H9 (cell line): Measurements from ENCODE around the gene BEX1. TPM values are rescaled to one million over a fixed set of nuclear protein-coding genes. Genes with fewer than 3 reads are reported as not detected.
A peak's percentile ranks its signal among the peaks of the same experiment; 100 is the strongest.
"Not testable (repeated sequence)": the region's sequence is repeated elsewhere in the genome, so short reads cannot be mapped to it uniquely, and the experiment has no call there.

Experiments
- DNase-seq: peaks from one replicate; pipeline ENCODE4 v3.0.0-alpha.2; 2017
- H2AFZ ChIP-seq: one replicate; pipeline ENCODE4 v1.6.1; 2013; ENCODE audit warnings: mild to moderate bottlenecking, low read length, control low read depth, moderate library complexity
- H2AK5ac ChIP-seq: 2 replicates; pipeline ENCODE4 v1.6.1; 2013; ENCODE audit warnings: low read length, control low read depth, mixed read lengths; ENCODE audit not compliant: insufficient read length
- H2BK120ac ChIP-seq: one replicate; pipeline ENCODE4 v1.6.1; 2013; ENCODE audit warnings: low read depth, mild to moderate bottlenecking, low read length, control low read depth, inconsistent platforms; ENCODE audit not compliant: poor library complexity, severe bottlenecking
- H2BK12ac ChIP-seq: 2 replicates; pipeline ENCODE4 v1.6.1; 2013; ENCODE audit warnings: low read length, control low read depth, mixed read lengths, low read depth; ENCODE audit not compliant: insufficient read length
- H2BK15ac ChIP-seq: 2 replicates; pipeline ENCODE4 v1.6.1; 2013; ENCODE audit warnings: low read depth, low read length, control low read depth
- H2BK20ac ChIP-seq: one replicate; pipeline ENCODE4 v1.6.1; 2013; ENCODE audit warnings: low read depth, mild to moderate bottlenecking, low read length, control low read depth, inconsistent platforms; ENCODE audit not compliant: poor library complexity, severe bottlenecking
- H2BK5ac ChIP-seq: 2 replicates; pipeline ENCODE4 v1.6.1; 2013; ENCODE audit warnings: low read length, control low read depth, mixed read lengths; ENCODE audit not compliant: insufficient read length
- H3K14ac ChIP-seq: 2 replicates; pipeline ENCODE4 v1.6.1; 2013; ENCODE audit warnings: low read length, control low read depth; ENCODE audit not compliant: insufficient read depth
- H3K18ac ChIP-seq: 2 replicates; pipeline ENCODE4 v1.6.1; 2013; ENCODE audit warnings: low read depth, mild to moderate bottlenecking, mixed read lengths, low read length, control low read depth; ENCODE audit not compliant: insufficient read length
- H3K23ac ChIP-seq: 2 replicates; pipeline ENCODE4 v1.6.1; 2013; ENCODE audit warnings: low read length, control low read depth, mixed read lengths, low read depth; ENCODE audit not compliant: insufficient read length
- H3K23me2 ChIP-seq: 2 replicates; pipeline ENCODE4 v1.6.1; 2013; ENCODE audit warnings: low read depth, mild to moderate bottlenecking, mixed read lengths, low read length, control low read depth; ENCODE audit not compliant: insufficient read length, poor library complexity, severe bottlenecking
- H3K27ac ChIP-seq: 2 replicates; pipeline ENCODE4 v1.5.1; 2013; ENCODE audit warnings: low read length, control low read depth, mixed read lengths, low read depth; ENCODE audit not compliant: insufficient read length
- H3K27me3 ChIP-seq: 2 replicates; pipeline ENCODE4 v1.6.1; 2013; ENCODE audit warnings: low read length, control low read depth, inconsistent platforms; ENCODE audit not compliant: insufficient read depth
- H3K4ac ChIP-seq: 2 replicates; pipeline ENCODE4 v1.6.1; 2013; ENCODE audit warnings: low read depth, mild to moderate bottlenecking, control low read depth, inconsistent platforms, low read length, moderate library complexity
- H3K4me1 ChIP-seq: 2 replicates; pipeline ENCODE4 v1.6.1; 2013; ENCODE audit warnings: low read length, control low read depth, inconsistent platforms; ENCODE audit not compliant: insufficient read depth
- H3K4me2 ChIP-seq: 2 replicates; pipeline ENCODE4 v1.6.1; 2013; ENCODE audit warnings: low read length, control low read depth, mixed read lengths; ENCODE audit not compliant: insufficient read length, insufficient read depth
- H3K56ac ChIP-seq: 2 replicates; pipeline ENCODE4 v1.6.1; 2013; ENCODE audit warnings: low read depth, mild to moderate bottlenecking, mixed read lengths, low read length, control low read depth; ENCODE audit not compliant: insufficient read length
- H3K79me1 ChIP-seq: 2 replicates; pipeline ENCODE4 v1.6.1; 2013; ENCODE audit warnings: low read depth, mild to moderate bottlenecking, moderate library complexity, low read length, control low read depth, inconsistent platforms; ENCODE audit not compliant: insufficient read depth, poor library complexity, severe bottlenecking
- H3K79me2 ChIP-seq: 2 replicates; pipeline ENCODE4 v1.6.1; 2013; ENCODE audit warnings: low read length, control low read depth, inconsistent platforms; ENCODE audit not compliant: insufficient read depth
- H3K9ac ChIP-seq: 2 replicates; pipeline ENCODE4 v1.6.1; 2013; ENCODE audit warnings: low read length, control low read depth, mixed read lengths; ENCODE audit not compliant: insufficient read length; ENCODE audit errors: extremely low read depth
- H3K9me3 ChIP-seq: one replicate; pipeline ENCODE4 v1.6.1; 2013; ENCODE audit warnings: low read depth, low read length, inconsistent platforms; ENCODE audit not compliant: control insufficient read depth
- H3T11ph ChIP-seq: one replicate; pipeline ENCODE4 v1.6.1; 2013; ENCODE audit warnings: mild to moderate bottlenecking, low read length, control low read depth, inconsistent platforms
- H4K20me1 ChIP-seq: one replicate; pipeline ENCODE4 v1.6.1; 2013; ENCODE audit not compliant: control insufficient read depth, insufficient read length, insufficient read depth
- H4K5ac ChIP-seq: 2 replicates; pipeline ENCODE4 v1.6.1; 2013; ENCODE audit warnings: low read depth, mild to moderate bottlenecking, mixed read lengths, low read length, control low read depth; ENCODE audit not compliant: insufficient read length
- H4K8ac ChIP-seq: replicated peaks from 2 replicates; pipeline ENCODE4 v1.6.1; 2013; ENCODE audit warnings: low read length, control low read depth, mixed read lengths, low read depth; ENCODE audit not compliant: insufficient read length
- H4K91ac ChIP-seq: 2 replicates; pipeline ENCODE4 v1.6.1; 2013; ENCODE audit warnings: low read depth, mild to moderate bottlenecking, moderate library complexity, mixed read lengths, low read length, control low read depth; ENCODE audit not compliant: insufficient read length
- H3K27ac Mint-ChIP-seq, 3 experiments: 2 replicates in 2 of 3; 3 replicates in 1 of 3; pipeline ENCODE4 v1.8.0; 2020 to 2021; ENCODE audit warnings: mixed read lengths in 3 of 3, mild to moderate bottlenecking in 1 of 3, moderate library complexity in 1 of 3
- H3K27me3 Mint-ChIP-seq: 2 replicates; pipeline ENCODE4 v1.8.0; 2021; ENCODE audit warnings: low read depth, mild to moderate bottlenecking, moderate library complexity, mixed read lengths
- H3K36me3 Mint-ChIP-seq, 3 experiments: 2 replicates in 2 of 3; 3 replicates in 1 of 3; pipeline ENCODE4 v1.8.0; 2020 to 2021; ENCODE audit warnings: low read depth in 3 of 3, mixed read lengths in 3 of 3; ENCODE audit not compliant: insufficient read depth in 1 of 3
- H3K4me1 Mint-ChIP-seq, 2 experiments: 2 replicates each; pipeline ENCODE4 v1.8.0; 2020; ENCODE audit warnings: mixed read lengths in 2 of 2
- H3K4me3 Mint-ChIP-seq, 2 experiments: 2 replicates in 1 of 2; 3 replicates in 1 of 2; pipeline ENCODE4 v1.8.0; 2020 to 2021; ENCODE audit warnings: mild to moderate bottlenecking in 2 of 2, mixed read lengths in 2 of 2, moderate library complexity in 1 of 2
- H3K9me3 Mint-ChIP-seq, 2 experiments: 2 replicates in 1 of 2; 3 replicates in 1 of 2; pipeline ENCODE4 v1.8.0; 2020; ENCODE audit warnings: mild to moderate bottlenecking in 2 of 2, mixed read lengths in 2 of 2, moderate library complexity in 1 of 2
- CTCF ChIP-seq: fragments of 200-600 bp; sonication (generic); conservative IDR thresholded peaks from 3 replicates; pipeline ENCODE4 v1.8.0; 2021; ENCODE audit warnings: antibody characterized with exemption, mild to moderate bottlenecking
- whole genome bisulfite sequencing: extraction: QIAGEN DNeasy Blood & Tissue Kit; methylation state at CpG from one replicate; pipeline ENCODE4 v1.1.7; 2013; ENCODE audit warnings: missing lambda C conversion rate, low lambda C conversion rate, mixed read lengths; ENCODE audit not compliant: insufficient read length; ENCODE audit errors: extremely low coverage; 5-methylcytosine and 5-hydroxymethylcytosine counted together
- total RNA-seq: library from RNA; stranded (reverse); gene quantifications from 2 replicates; pipeline ENCODE4 v1.2.1, GENCODE V29; 2021

Gene BEX1
- total RNA-seq, 1 experiment from 2014 or later = 51.7 TPM

- H3K4me3 Mint-ChIP-seq = peak overlapping the region in 1 of 2 experiments; percentile 72; a peak in 3 of 5 replicates
- Histone ChIP-seq H3K4me1 (no peaks in the 10 kb centered on the region), H4K5ac (no peak overlapping the region), H2BK120ac (no peak overlapping the region), H3K9ac (no peak overlapping the region), H3K4ac (no peak overlapping the region), H2BK5ac (no peak overlapping the region), H2BK12ac (no peak overlapping the region), H3K4me2 (no peak overlapping the region), H3K23me2 (no peaks in the 10 kb centered on the region), H3K27ac (no peak overlapping the region), H3K56ac (no peak overlapping the region), H2BK15ac (no peak overlapping the region), H3K79me2 (no peaks in the 10 kb centered on the region), H4K8ac (no peak overlapping the region), H3K9me3 (no peaks in the 10 kb centered on the region), H3K23ac (no peak overlapping the region), H3K27me3 (no peaks in the 10 kb centered on the region), H3K14ac (no peak overlapping the region), H2AFZ (no peak overlapping the region), H2AK5ac (no peak overlapping the region), H2BK20ac (no peak overlapping the region), H4K91ac (no peak overlapping the region), H3T11ph (no peak overlapping the region), H3K18ac (no peak overlapping the region), H3K79me1 (no peaks in the 10 kb centered on the region), H4K20me1 (no peaks in the 10 kb centered on the region)
- no peak for TF ChIP-seq CTCF
- no peaks in the 10 kb centered on the region for H3K27me3 Mint-ChIP-seq
- peaks cover 6 to 9% of the 10 kb centered on the region in 2 experiments for H3K4me1 Mint-ChIP-seq
- peaks cover 76 to 77% of the 10 kb centered on the region in 2 experiments for H3K9me3 Mint-ChIP-seq
- H3K36me3 Mint-ChIP-seq = peaks cover 5 to 8% (median 8%) of the 10 kb centered on the region in 3 experiments; a peak in 4 of 7 replicates
- no CpG with 5 or more reads among the region's 8 CpGs for WGBS
- no peak for DNase-seq
- peak overlapping the region in 1 of 3 experiments; percentile 29; a peak in 1 of 7 replicates for H3K27ac Mint-ChIP-seq
Observed at GRCh38 chrX:103051260-103051789, 12.6 kb downstream of the BEX1 start.

GRCh38 chrX:103033371-103033770 lies 30.6 kb downstream of the BEX1 start:
- not testable (repeated sequence) for H4K8ac ChIP-seq, H3K4me1 Mint-ChIP-seq, H3K79me2 ChIP-seq, H3K27ac Mint-ChIP-seq, H2BK15ac ChIP-seq, H3K9ac ChIP-seq, H3K18ac ChIP-seq, H4K5ac ChIP-seq, H2BK5ac ChIP-seq, H3K4me2 ChIP-seq, H4K20me1 ChIP-seq, H3K27ac ChIP-seq, H2BK120ac ChIP-seq, H3K79me1 ChIP-seq, H2AK5ac ChIP-seq, H3T11ph ChIP-seq, H3K14ac ChIP-seq, H3K56ac ChIP-seq, DNase-seq, H2AFZ ChIP-seq, H3K27me3 ChIP-seq, H3K23ac ChIP-seq, H4K91ac ChIP-seq, H3K36me3 Mint-ChIP-seq, H3K23me2 ChIP-seq, H3K4me3 Mint-ChIP-seq, H3K27me3 Mint-ChIP-seq, H2BK12ac ChIP-seq, H3K4me1 ChIP-seq, H3K4ac ChIP-seq, H2BK20ac ChIP-seq
- peaks cover 54 to 55% of the 10 kb centered on the region in 2 experiments for H3K9me3 Mint-ChIP-seq
- peaks cover 21% of the 10 kb centered on the region for H3K9me3 ChIP-seq
- WGBS = no CpG with 5 or more reads among the region's 1 CpG
